ENCODE measurements around the gene MAGOH. TPM values are rescaled to one million over a fixed set of nuclear protein-coding genes. Genes with fewer than 3 reads are reported as not detected.
A peak's percentile ranks its signal among the peaks of the same experiment; 100 is the strongest.

MAGOH gene
- total and polyA plus RNA-seq, 2 donors (not counting 3 experiments of a cell fraction or from before 2014, with no cell fraction given), result 25.9 to 60.1 TPM

GRCh38 chr1:53219711-53220110 lies 18.6 kb downstream of the MAGOH start:
- POLR2A ChIA-PET, result no interaction called here

More at GRCh38 chr1:53219711-53220110, 18.6 kb downstream of the MAGOH start:
- H3K9ac ChIP-seq (replicated peaks; ENCODE audit: extremely low read depth, insufficient read depth, low read length), result peak overlapping the region; percentile 85
- DNase-seq (ENCODE audit: low read depth, low spot score), result peak; percentile 3
- peak overlapping the region; percentile 88 for H3K4me2 ChIP-seq (ENCODE audit: insufficient read depth, low read length)
- peak overlapping the region; percentile 91 for H2AFZ ChIP-seq (ENCODE audit: low read depth, low read length)
- dilution Hi-C loops (cut with MboI; ENCODE audit: extremely low pct_ligation_motif_present, low sequenced_read_pairs) (no loop called here), intact Hi-C loops (cut with micrococcal nuclease) (loop anchor here (1.0 kb wide), 2 partner anchors 19 to 23 kb away; partner anchors contain the start of genes CPT2 and MAGOH)
- H3K36me3 ChIP-seq (ENCODE audit: control insufficient read depth in 2 of 2, extremely low read depth in 1 of 2, insufficient read depth in 2 of 2, low read length in 2 of 2), result peaks cover 0 to 5% of the 10 kb centered on the region in 2 experiments
- peak overlapping the region; percentile 54 for H3K27ac ChIP-seq (ENCODE audit: insufficient read depth, low read depth, low read length)
- CTCF ChIA-PET, result no interaction called here
- peaks cover 11% of the 10 kb centered on the region for H3K79me2 ChIP-seq (ENCODE audit: control insufficient read depth, insufficient read depth, low read length)
- H3K4me1 ChIP-seq (ENCODE audit: control insufficient read depth, extremely low read depth, insufficient read depth, low read length), result peaks cover 19% of the 10 kb centered on the region
- peak overlapping the region; percentile 81 to 94 (median 83) for H3K4me3 ChIP-seq (replicated peaks in 1 of 3; ENCODE audit: insufficient read depth in 1 of 3, low read depth in 1 of 3, low read length in 3 of 3)
- H3K9me3 ChIP-seq (replicated peaks; ENCODE audit: control insufficient read depth, insufficient read depth, low read length), result no peaks in the 10 kb centered on the region
- no peaks in the 10 kb centered on the region for H3K9me1 ChIP-seq (replicated peaks; ENCODE audit: control insufficient read depth, extremely low read depth, insufficient read depth, low read length)
- no peaks in the 10 kb centered on the region for H3K27me3 ChIP-seq (ENCODE audit: control insufficient read depth in 2 of 2, insufficient read depth in 2 of 2, low read length in 2 of 2)
- no peak for TF ChIP-seq GATA2 (IDR thresholded peaks at IDR 0.05; ENCODE audit: insufficient read depth, insufficient read length, low read depth, low read length)
- no peak for TF ChIP-seq JUN (IDR thresholded peaks at IDR 0.05; ENCODE audit: borderline replicate concordance, insufficient read depth, insufficient read length, low read depth)
- TF ChIP-seq MAX (IDR thresholded peaks at IDR 0.05; ENCODE audit: insufficient read depth, insufficient read length), result no peak
- TF ChIP-seq POLR2A (IDR thresholded peaks at IDR 0.05; ENCODE audit: low read depth, low read length), result no peak
- no peak for TF ChIP-seq MYC (IDR thresholded peaks at IDR 0.05; ENCODE audit: low read depth, low read length)
- TF ChIP-seq EZH2 (IDR thresholded peaks at IDR 0.05; ENCODE audit: borderline replicate concordance, low read depth, low read length, severe bottlenecking), result no peak
- no peak for TF ChIP-seq FOS (IDR thresholded peaks at IDR 0.05; ENCODE audit: borderline replicate concordance, insufficient read depth, low read length)
- TF ChIP-seq CTCF (IDR thresholded peaks at IDR 0.05; ENCODE audit: extremely low read depth in 1 of 2, insufficient read depth in 1 of 2, low read depth in 1 of 2, low read length in 2 of 2), result no peak
- TF ChIP-seq POLR2AphosphoS5 (IDR thresholded peaks at IDR 0.05; ENCODE audit: insufficient read depth, low read depth, low read length), result no peak
- H4K20me1 ChIP-seq (replicated peaks; ENCODE audit: control insufficient read depth, extremely low read depth, insufficient read depth, low read length), result no peaks in the 10 kb centered on the region
- FAIRE-seq, result no peak
- BruUV-seq (replicated peaks), result TSS peak; percentile 63
